Measurements from ENCODE around the gene SMIM20. TPM values are rescaled to one million over a fixed set of nuclear protein-coding genes. Genes with fewer than 3 reads are reported as not detected.

SMIM20 gene
- polyA plus RNA-seq, 1 experiment = 55.5 TPM

GRCh38 chr4:25883565-25883964 lies 30.5 kb upstream of the SMIM20 start:
- Histone ChIP-seq H3K27ac (ENCODE audit: low read depth, low read length) (no peak overlapping the region), H3K4me3 (ENCODE audit: low read depth, low read length) (no peak overlapping the region), H3K27me3 (ENCODE audit: control insufficient read depth, insufficient read depth, low read length) (no peaks in the 10 kb centered on the region), H3K9me3 (ENCODE audit: control insufficient read depth, insufficient read depth, low read length) (no peaks in the 10 kb centered on the region)
- CTCF ChIA-PET = interaction anchor here (0.7 to 1.3 kb wide), 2 partner anchors 105 to 1639 kb away, joined by 3 to 4 read pairs; no protein-coding TSS in a partner anchor
- no peak for TF ChIP-seq CTCF (IDR thresholded peaks at IDR 0.05; ENCODE audit: low read depth, low read length)
- no peak for DNase-seq (ENCODE audit: low read depth, low spot score)
- POLR2A ChIA-PET = no interaction called here

- Histone ChIP-seq H3K27me3 (ENCODE audit: control insufficient read depth, insufficient read depth, low read length) (no peaks in the 10 kb centered on the region), H3K9me3 (ENCODE audit: control insufficient read depth, insufficient read depth, low read length) (no peaks in the 10 kb centered on the region), H3K4me3 (ENCODE audit: low read depth, low read length) (no peak overlapping the region), H3K27ac (ENCODE audit: low read depth, low read length) (peak overlapping the region; percentile 11)
- peak; percentile 33 for DNase-seq (ENCODE audit: low read depth, low spot score)
- no peak for TF ChIP-seq CTCF (IDR thresholded peaks at IDR 0.05; ENCODE audit: low read depth, low read length)
- CTCF ChIA-PET = interaction anchor here (0.7 to 1.3 kb wide), 2 partner anchors 104 to 1638 kb away, joined by 3 to 4 read pairs; no protein-coding TSS in a partner anchor
- POLR2A ChIA-PET = no interaction called here
Observed at GRCh38 chr4:25884031-25884782, 29.8 kb upstream of the SMIM20 start.

GRCh38 chr4:25888781-25889180 lies 25.2 kb upstream of the SMIM20 start:
- TF ChIP-seq CTCF (IDR thresholded peaks at IDR 0.05; ENCODE audit: low read depth, low read length) = no peak
- no peaks in the 10 kb centered on the region for H3K9me3 ChIP-seq (ENCODE audit: control insufficient read depth, insufficient read depth, low read length)
- no peak overlapping the region for H3K27ac ChIP-seq (ENCODE audit: low read depth, low read length)
- ChIA-PET CTCF (no interaction called here), POLR2A (interaction anchor here (0.6 kb wide), 1 partner anchor 28 kb away, joined by 4 read pairs; no protein-coding TSS in a partner anchor)
- no peak for DNase-seq (ENCODE audit: low read depth, low spot score)
- no peaks in the 10 kb centered on the region for H3K27me3 ChIP-seq (ENCODE audit: control insufficient read depth, insufficient read depth, low read length)
- no peak overlapping the region for H3K4me3 ChIP-seq (ENCODE audit: low read depth, low read length)

DNA sequence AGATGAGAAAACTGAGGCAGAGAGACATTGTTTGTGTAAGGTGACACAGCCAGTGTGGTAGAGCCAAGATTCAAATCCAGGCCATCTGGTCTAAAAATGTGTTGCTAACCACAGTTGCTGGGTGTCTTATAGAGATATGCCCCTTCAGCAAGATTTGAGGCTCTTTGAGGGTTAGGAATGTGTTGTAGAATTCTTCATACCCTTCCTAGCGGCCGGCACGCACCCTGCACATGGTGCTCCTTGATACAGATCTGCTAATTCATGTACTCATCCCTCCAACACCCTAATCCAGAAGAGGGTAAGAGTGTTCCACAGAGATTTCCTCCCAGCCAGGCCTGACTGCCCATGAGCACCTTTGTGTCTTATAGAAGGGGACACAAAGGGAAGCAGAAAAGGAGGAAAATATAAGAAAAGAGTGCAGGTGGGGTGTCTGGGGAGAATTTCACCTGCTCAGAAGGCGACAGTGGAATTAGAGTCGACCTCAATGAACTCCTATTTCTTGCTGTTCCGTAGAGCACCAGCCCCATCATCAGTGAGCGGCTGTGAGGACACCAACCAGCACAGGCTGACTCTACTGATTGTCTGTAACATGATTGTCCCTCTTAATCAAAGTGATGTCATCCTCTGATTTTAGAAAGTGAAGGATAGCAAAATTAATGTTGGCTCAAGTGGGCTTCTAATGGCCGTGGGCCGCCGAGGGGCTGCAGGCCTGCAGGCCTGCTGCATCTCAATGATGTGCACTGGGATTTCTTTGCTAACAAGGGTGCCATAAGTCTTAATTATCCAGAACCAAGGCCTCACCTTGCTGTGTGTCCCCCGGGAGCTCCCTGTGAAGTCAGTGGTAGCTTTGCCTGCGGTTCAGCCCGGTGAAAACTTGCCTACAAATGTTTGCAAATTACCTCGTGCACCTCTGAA lies 24.2 kb upstream of the SMIM20 start:
- Histone ChIP-seq H3K9me3 (ENCODE audit: control insufficient read depth, insufficient read depth, low read length) (no peaks in the 10 kb centered on the region), H3K27me3 (ENCODE audit: control insufficient read depth, insufficient read depth, low read length) (no peaks in the 10 kb centered on the region), H3K27ac (ENCODE audit: low read depth, low read length) (no peak overlapping the region), H3K4me3 (ENCODE audit: low read depth, low read length) (no peak overlapping the region)
- ChIA-PET POLR2A (no interaction called here), CTCF (no interaction called here)
- DNase-seq (ENCODE audit: low read depth, low spot score) = no peak
- no peak for TF ChIP-seq CTCF (IDR thresholded peaks at IDR 0.05; ENCODE audit: low read depth, low read length)
